Activated CD8-positive, alpha-beta T cell treated with anti-CD3 and anti-CD28 coated beads for 36 hours (primary cell): ENCODE results near the gene PI4KA. TPM values are rescaled to one million over a fixed set of nuclear protein-coding genes. Genes with fewer than 3 reads are reported as not detected.

Experiments used
- ATAC-seq: fragments of 200-7000 bp; cut with Tn5 transposase; one replicate; pipeline ENCODE4 v1.10.0; 2021; ENCODE audit warnings: mild to moderate bottlenecking, moderate library complexity
- CTCF ChIA-PET: fragments of 350-600 bp; sonication (Branson Sonifier 250); formaldehyde crosslinking; loops from one replicate; lab custom pipeline; 2021; ENCODE audit warnings: antibody characterized with exemption; lab: Charles Lee
- POLR2A ChIA-PET: fragments of 350-600 bp; sonication (Branson Sonifier 250); formaldehyde crosslinking; loops from one replicate; lab custom pipeline; 2021; ENCODE audit warnings: antibody characterized with exemption; lab: Charles Lee
- DNase-seq: peaks from one replicate; pipeline ENCODE4 v3.0.0-alpha.2; 2020
- H3K27ac Mint-ChIP-seq: one replicate; pipeline ENCODE4 v1.8.0; 2021; ENCODE audit warnings: mild to moderate bottlenecking, mixed read lengths
- H3K27me3 Mint-ChIP-seq: one replicate; pipeline ENCODE4 v1.8.0; 2021; ENCODE audit warnings: mixed read lengths
- H3K36me3 Mint-ChIP-seq: one replicate; pipeline ENCODE4 v1.8.0; 2021; ENCODE audit warnings: low read depth, mixed read lengths
- H3K4me1 Mint-ChIP-seq: one replicate; pipeline ENCODE4 v1.8.0; 2021; ENCODE audit warnings: low read depth, mixed read lengths
- H3K4me3 Mint-ChIP-seq: one replicate; pipeline ENCODE4 v1.8.0; 2021; ENCODE audit warnings: mild to moderate bottlenecking, moderate library complexity, mixed read lengths
- H3K9me3 Mint-ChIP-seq: one replicate; pipeline ENCODE4 v1.8.0; 2021; ENCODE audit warnings: mixed read lengths
- intact Hi-C: fragments of 100-400 bp; cut with micrococcal nuclease; formaldehyde crosslinking; loops from one replicate; pipeline ENCODE4 v1.10.0; 2022
- total RNA-seq, 2 experiments: library from RNA; stranded (reverse); gene quantifications; one replicate each; pipeline ENCODE4 v1.2.3, GENCODE V29; 2021
- TF ChIP-seq, protein P1 (sequence below): fragments of 200-600 bp; IDR thresholded peaks from one replicate; pipeline ENCODE4 v1.8.0; 2022; ENCODE audit warnings: antibody characterized with exemption, mild to moderate bottlenecking

PI4KA gene
- total RNA-seq, 2 experiments from 2014 or later, result 63.9 to 64.1 TPM

DNA sequence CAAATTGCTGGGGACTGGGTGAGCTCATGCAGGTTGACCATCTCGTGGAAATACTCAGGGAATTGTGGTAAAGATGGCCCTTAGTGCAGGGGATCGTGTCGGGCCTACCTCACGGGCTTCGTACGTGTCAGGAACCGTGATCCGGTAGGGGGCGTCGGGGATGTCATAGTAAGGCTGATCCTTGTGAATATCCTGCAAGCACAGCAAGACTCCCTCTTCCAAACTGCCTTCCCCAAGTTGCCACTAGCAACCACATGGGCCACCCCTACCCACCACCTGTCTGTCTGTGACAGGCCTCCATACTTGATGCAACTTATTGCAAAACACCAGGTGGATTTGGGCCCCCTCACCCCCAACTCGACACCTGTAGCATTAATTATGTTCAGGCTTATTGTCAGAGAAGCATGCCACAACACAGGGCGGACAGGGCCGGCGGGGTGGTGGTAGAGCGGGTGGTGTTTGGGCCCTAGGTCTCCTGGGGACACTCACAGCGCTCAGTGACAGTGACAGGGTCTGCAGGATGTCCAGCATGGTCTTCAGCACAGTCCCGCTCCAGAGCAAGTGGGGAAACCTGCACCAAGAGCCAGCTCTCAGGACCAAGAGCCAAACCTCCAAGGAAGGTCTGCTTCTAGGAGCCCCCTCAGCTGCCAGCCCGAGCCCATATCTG, 107.3 kb downstream of the PI4KA start:
- ATAC-seq (no peak), DNase-seq (no peak)
- peaks cover 20% of the 10 kb centered on the region for H3K4me1 Mint-ChIP-seq
- POLR2A ChIA-PET, result no interaction called here
- CTCF ChIA-PET, result interaction anchor here (1.5 kb wide), 1 partner anchor 10 kb away, joined by 8 read pairs; no protein-coding TSS in a partner anchor
- no peak overlapping the region for H3K27ac Mint-ChIP-seq
- no peak overlapping the region for H3K4me3 Mint-ChIP-seq
- no peaks in the 10 kb centered on the region for H3K9me3 Mint-ChIP-seq
- H3K27me3 Mint-ChIP-seq, result no peaks in the 10 kb centered on the region
- TF ChIP-seq, protein P1, sequence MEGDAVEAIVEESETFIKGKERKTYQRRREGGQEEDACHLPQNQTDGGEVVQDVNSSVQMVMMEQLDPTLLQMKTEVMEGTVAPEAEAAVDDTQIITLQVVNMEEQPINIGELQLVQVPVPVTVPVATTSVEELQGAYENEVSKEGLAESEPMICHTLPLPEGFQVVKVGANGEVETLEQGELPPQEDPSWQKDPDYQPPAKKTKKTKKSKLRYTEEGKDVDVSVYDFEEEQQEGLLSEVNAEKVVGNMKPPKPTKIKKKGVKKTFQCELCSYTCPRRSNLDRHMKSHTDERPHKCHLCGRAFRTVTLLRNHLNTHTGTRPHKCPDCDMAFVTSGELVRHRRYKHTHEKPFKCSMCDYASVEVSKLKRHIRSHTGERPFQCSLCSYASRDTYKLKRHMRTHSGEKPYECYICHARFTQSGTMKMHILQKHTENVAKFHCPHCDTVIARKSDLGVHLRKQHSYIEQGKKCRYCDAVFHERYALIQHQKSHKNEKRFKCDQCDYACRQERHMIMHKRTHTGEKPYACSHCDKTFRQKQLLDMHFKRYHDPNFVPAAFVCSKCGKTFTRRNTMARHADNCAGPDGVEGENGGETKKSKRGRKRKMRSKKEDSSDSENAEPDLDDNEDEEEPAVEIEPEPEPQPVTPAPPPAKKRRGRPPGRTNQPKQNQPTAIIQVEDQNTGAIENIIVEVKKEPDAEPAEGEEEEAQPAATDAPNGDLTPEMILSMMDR, result no peak
- peaks cover 7% of the 10 kb centered on the region for H3K36me3 Mint-ChIP-seq
- intact Hi-C loops, result no loop called here

DNA sequence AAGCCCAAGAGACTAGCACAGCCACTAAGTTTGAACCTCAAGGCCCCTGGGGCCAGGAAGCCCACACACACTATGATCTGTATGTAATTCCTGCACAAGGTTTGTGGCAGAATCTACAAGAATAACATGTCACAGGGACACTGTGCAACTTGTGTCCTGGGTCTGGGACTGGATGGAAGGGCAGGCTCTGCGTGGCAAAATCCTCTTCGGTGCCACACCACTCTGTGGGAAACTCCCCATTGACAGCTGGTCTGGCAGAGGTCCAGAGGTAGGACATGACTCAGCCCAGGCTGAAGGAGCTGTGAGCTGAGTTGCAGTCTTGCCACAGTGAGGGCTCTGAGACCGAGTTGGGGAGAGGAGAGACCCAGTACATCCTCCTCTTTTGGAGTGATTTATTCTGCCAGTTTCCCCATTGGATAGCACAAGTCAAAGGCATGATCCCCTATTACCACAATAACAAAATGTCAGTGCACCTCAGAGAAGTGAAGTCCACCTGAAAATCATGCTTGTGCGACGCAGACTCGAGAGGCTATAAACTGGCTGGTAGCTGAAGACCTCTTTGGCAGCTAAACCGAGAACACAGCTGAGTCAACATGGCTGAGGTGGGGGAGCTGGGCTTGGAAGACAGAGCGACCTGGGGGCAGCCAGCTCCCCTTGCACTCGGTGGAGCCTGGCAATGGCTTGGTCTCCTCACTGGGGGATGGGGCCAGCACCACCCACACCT, 108.0 kb downstream of the PI4KA start:
- ChIA-PET POLR2A (no interaction called here), CTCF (interaction anchor here (1.5 kb wide), 1 partner anchor 9 kb away, joined by 8 read pairs; no protein-coding TSS in a partner anchor)
- peak; percentile 63 for DNase-seq
- Mint-ChIP-seq H3K36me3 (peaks cover 7% of the 10 kb centered on the region), H3K27ac (peak overlapping the region; percentile 22), H3K4me1 (peaks cover 20% of the 10 kb centered on the region), H3K9me3 (no peaks in the 10 kb centered on the region), H3K4me3 (no peak overlapping the region), H3K27me3 (no peaks in the 10 kb centered on the region)
- intact Hi-C loops, result no loop called here
- TF ChIP-seq, protein P1, result no peak
- ATAC-seq, result peak; percentile 86

DNA sequence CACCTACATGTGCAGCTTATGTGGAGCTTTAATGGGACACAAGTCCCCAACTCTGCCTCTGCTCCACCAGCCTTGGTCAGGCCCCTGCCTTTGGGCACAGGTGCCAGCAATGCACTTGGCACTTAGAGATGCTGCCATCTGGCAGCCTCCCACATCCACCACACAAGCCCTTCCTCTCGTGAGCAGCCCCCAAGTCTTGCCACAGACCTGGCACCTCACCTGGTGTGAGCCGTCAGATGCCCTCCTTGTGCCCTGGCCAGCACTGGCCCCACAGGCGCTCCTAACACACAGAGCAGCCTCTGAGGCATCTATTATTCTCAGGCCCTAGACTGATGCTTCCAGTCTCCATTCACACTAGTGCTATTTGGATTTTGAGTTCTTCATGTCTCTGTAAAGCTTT, 109.2 kb downstream of the PI4KA start:
- ChIA-PET POLR2A (interaction anchor here (0.5 kb wide), 1 partner anchor 212 kb away, joined by 3 read pairs; no protein-coding TSS in a partner anchor), CTCF (interaction anchor here (1.5 kb wide), 1 partner anchor 8 kb away, joined by 8 read pairs; no protein-coding TSS in a partner anchor)
- Mint-ChIP-seq H3K9me3 (no peaks in the 10 kb centered on the region), H3K27me3 (no peaks in the 10 kb centered on the region), H3K36me3 (peaks cover 9% of the 10 kb centered on the region), H3K4me3 (no peak overlapping the region), H3K4me1 (peaks cover 20% of the 10 kb centered on the region), H3K27ac (peak overlapping the region; percentile 60)
- intact Hi-C loops, result no loop called here
- ATAC-seq, result no peak
- no peak for DNase-seq
- TF ChIP-seq, protein P1, result no peak

DNA sequence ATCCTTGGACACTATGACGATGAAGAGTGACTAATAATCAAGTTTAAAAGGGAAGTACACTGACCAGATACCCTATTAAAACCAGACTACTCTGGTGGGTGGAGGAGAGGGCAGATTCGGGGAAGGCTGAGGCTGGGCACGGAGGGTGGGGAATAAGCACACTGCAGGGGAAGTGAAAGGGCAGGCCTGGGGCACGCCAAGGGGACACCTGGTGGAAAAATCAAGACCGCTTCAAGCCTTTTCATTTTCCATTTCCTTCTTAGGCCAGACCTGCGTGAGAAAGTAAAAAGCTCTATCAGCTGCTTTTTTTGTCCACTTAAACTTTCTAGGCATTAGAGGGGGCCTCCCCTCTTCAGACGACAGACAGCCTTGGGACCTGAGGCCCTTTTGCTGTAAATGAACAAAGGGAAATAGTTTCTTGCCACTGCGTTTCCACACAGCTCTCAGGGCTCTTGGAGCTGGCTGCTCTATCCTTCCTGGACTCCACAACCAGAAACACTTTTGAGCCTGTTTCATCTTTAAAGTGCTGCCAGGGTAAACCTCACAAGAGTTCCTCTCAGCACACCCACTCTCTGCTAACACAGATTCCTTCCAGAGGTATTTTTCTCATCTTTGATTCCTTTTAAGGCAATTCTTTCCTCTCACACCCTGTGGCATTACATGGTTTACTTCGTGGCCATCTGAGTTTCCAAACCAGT, 109.7 kb downstream of the PI4KA start:
- H3K4me1 Mint-ChIP-seq, result peaks cover 20% of the 10 kb centered on the region
- H3K36me3 Mint-ChIP-seq, result peaks cover 9% of the 10 kb centered on the region
- CTCF ChIA-PET, result interaction anchor here (3.1 kb wide), 1 partner anchor 35 kb away, joined by 9 read pairs; no protein-coding TSS in a partner anchor
- TF ChIP-seq, protein P1, result no peak
- DNase-seq (no peak), ATAC-seq (no peak)
- H3K4me3 Mint-ChIP-seq, result no peak overlapping the region
- H3K9me3 Mint-ChIP-seq, result no peaks in the 10 kb centered on the region
- intact Hi-C loops, result no loop called here
- H3K27ac Mint-ChIP-seq, result peak overlapping the region; percentile 60
- no peaks in the 10 kb centered on the region for H3K27me3 Mint-ChIP-seq
- POLR2A ChIA-PET, result no interaction called here
